Hepatic stellate cell (primary cell): ENCODE measurements around the gene HINT2.

Experiments used
- DNase-seq: peaks from one replicate; pipeline ENCODE4 v3.0.0; 2011; ENCODE audit warnings: low spot score

The HINT2 gene

GRCh38 chr9:35774907-35775635 lies 39.8 kb downstream of the HINT2 start:
- DNase-seq: no peak

GRCh38 chr9:35771943-35772342 lies 42.9 kb downstream of the HINT2 start:
- no peak for DNase-seq

- no peak for DNase-seq
Observed at GRCh38 chr9:35771534-35771933, 43.3 kb downstream of the HINT2 start.

- no peak for DNase-seq
Observed at GRCh38 chr9:35771075-35771433, 43.8 kb downstream of the HINT2 start.

GRCh38 chr9:35769763-35770162 lies 45.1 kb downstream of the HINT2 start:
- no peak for DNase-seq

GRCh38 chr9:35767458-35767857 lies 47.4 kb downstream of the HINT2 start:
- no peak for DNase-seq

- DNase-seq: no peak
Observed at GRCh38 chr9:35766997-35767396, 47.8 kb downstream of the HINT2 start.

GRCh38 chr9:35763803-35764202 lies 51.0 kb downstream of the HINT2 start:
- no peak for DNase-seq

- DNase-seq: no peak
Observed at GRCh38 chr9:35763181-35763580, 51.7 kb downstream of the HINT2 start.
